Esophagus squamous epithelium (tissue), 5 donors: ENCODE measurements around the gene P2RY13. TPM values are rescaled to one million over a fixed set of nuclear protein-coding genes. Genes with fewer than 3 reads are reported as not detected.

Source experiments
- DNase-seq: peaks from one replicate; lab custom pipeline; 2025; lab: John Stamatoyannopoulos, UW
- H3K27ac ChIP-seq, 4 donors: fragments of 200-600 bp; sonication (generic); one replicate each; pipeline ENCODE4 v1.5.1; 2016 to 2019; ENCODE audit warnings: mild to moderate bottlenecking in 1 of 4
- H3K27me3 ChIP-seq, 4 donors: fragments of 200-600 bp; sonication (generic); 1 replicate in 3 of 4; 2 replicates in 1 of 4; pipeline versions ENCODE4 v1.5.1 to v1.6.0; 2017 to 2021; ENCODE audit warnings: antibody characterized with exemption in 1 of 4
- H3K36me3 ChIP-seq, 3 donors: fragments of 200-600 bp; sonication (generic); one replicate each; pipeline ENCODE4 v1.5.1; 2016 to 2019
- H3K4me1 ChIP-seq, 3 donors: fragments of 200-600 bp; sonication (generic); one replicate each; pipeline ENCODE4 v1.5.1; 2017 to 2019
- H3K4me3 ChIP-seq, 4 donors: fragments of 200-600 bp; sonication (generic); 1 replicate in 3 of 4; 2 replicates in 1 of 4; pipeline ENCODE4 v1.5.1; 2016 to 2019; ENCODE audit warnings: mild to moderate bottlenecking in 2 of 4, moderate library complexity in 1 of 4
- H3K9me3 ChIP-seq, 3 donors: fragments of 200-600 bp; sonication (generic); one replicate each; pipeline ENCODE4 v1.5.1; 2016 to 2019
- POLR2A ChIP-seq, 4 donors: fragments of 450-650 bp; IDR thresholded peaks; one replicate each; pipeline ENCODE4 v1.6.1; 2017; ENCODE audit warnings: antibody characterized with exemption in 4 of 4, mild to moderate bottlenecking in 4 of 4, moderate library complexity in 3 of 4
- WGBS, 2 donors: methylation state at CpG; one replicate each; pipeline ENCODE4 v1.1.5; 2018; 5-methylcytosine and 5-hydroxymethylcytosine counted together
- intact Hi-C: fragments of 100-400 bp; cut with DNase I; formaldehyde crosslinking; loops from one replicate; pipeline ENCODE4 v1.15.0; 2022
- total RNA-seq, 4 donors: library from RNA; depleted of rRNA; stranded (reverse); fragments of >200 nt; gene quantifications; one replicate each; pipeline ENCODE4 v1.1.0, GENCODE V29; 2016
- TF ChIP-seq, protein P1 (sequence below), 6 experiments: fragments of 450-650 bp in 4 of 6; fragments of 200-600 bp in 2 of 6; sonication (generic) in 2 of 6; IDR thresholded peaks; one replicate each; pipeline ENCODE4 v1.5.1; 2016 to 2019; ENCODE audit warnings: antibody characterized with exemption in 6 of 6, mild to moderate bottlenecking in 4 of 6, moderate library complexity in 4 of 6
- donor health status: DM: yes; HTN: yes; CAD: no.

Gene P2RY13
- total RNA-seq, 4 donors from 2014 or later = 0.18 to 3.1 (median 1.2) TPM; not detected in 1

GRCh38 chr3:151318313-151318712 is 11.0 kb downstream of the P2RY13 start:
- H3K4me3 ChIP-seq = no peak overlapping the region
- H3K4me1 ChIP-seq = peaks cover 24 to 67% (median 24%) of the 10 kb centered on the region in 3 donors
- TF ChIP-seq, protein P1, sequence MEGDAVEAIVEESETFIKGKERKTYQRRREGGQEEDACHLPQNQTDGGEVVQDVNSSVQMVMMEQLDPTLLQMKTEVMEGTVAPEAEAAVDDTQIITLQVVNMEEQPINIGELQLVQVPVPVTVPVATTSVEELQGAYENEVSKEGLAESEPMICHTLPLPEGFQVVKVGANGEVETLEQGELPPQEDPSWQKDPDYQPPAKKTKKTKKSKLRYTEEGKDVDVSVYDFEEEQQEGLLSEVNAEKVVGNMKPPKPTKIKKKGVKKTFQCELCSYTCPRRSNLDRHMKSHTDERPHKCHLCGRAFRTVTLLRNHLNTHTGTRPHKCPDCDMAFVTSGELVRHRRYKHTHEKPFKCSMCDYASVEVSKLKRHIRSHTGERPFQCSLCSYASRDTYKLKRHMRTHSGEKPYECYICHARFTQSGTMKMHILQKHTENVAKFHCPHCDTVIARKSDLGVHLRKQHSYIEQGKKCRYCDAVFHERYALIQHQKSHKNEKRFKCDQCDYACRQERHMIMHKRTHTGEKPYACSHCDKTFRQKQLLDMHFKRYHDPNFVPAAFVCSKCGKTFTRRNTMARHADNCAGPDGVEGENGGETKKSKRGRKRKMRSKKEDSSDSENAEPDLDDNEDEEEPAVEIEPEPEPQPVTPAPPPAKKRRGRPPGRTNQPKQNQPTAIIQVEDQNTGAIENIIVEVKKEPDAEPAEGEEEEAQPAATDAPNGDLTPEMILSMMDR (IDR thresholded peaks at IDR 0.05) = no peak
- no peak for TF ChIP-seq POLR2A (IDR thresholded peaks at IDR 0.05)
- no peaks in the 10 kb centered on the region for H3K9me3 ChIP-seq
- H3K27me3 ChIP-seq = no peaks in the 10 kb centered on the region
- intact Hi-C loops = no loop called here
- no peak for DNase-seq
- H3K36me3 ChIP-seq = no peaks in the 10 kb centered on the region
- peak overlapping the region in 3 of 4 donors; percentile 82 to 92 (median 92) for H3K27ac ChIP-seq

DNA sequence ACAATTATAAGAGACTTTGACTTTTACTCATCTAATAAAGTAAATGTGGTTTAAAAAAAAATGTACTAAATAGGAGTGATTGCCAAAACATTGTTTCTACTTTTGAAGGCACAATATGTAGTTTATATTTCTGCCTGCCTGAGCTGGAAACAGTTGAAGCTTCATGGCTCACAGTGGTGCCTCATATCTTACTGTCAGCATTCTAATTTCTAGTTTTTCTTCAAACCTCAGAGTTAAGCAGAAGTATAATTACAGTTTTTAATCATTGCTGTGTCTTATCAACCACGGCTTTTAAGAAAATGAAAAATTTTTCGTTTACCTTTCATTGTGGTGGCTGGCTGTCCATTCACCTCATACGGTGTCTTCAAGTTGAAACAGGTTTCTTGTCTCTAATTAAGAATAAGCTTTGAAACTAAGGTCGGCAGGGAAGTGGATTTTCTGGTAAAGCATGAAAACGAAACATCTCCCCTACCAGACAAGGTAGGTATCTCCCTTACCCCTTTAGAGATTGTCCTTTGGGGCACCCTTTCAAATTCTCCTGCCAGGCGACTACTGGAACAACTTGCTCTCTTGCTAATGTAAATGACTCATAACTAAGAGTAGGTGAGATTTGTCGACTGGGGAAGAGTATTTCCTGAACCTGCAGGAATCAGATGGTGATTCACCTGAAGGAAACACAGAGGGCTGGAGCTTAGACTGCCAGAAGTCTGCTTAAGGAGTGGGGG is 12.9 kb downstream of the P2RY13 start, which contains the start of gene GPR87:
Gene GPR87, minus strand, starts transcription at position 554 of the 725 bp plus-strand sequence. CDS start 16,720 bp downstream, outside the sequence.
- TF ChIP-seq POLR2A (IDR thresholded peaks at IDR 0.05) = peak in 1 of 4 donors; percentile 45
- TF ChIP-seq, protein P1 (IDR thresholded peaks at IDR 0.05) = no peak
- no peaks in the 10 kb centered on the region for H3K36me3 ChIP-seq
- peak within 1 kb of the TSS; percentile 37 to 56 (median 52) for H3K4me3 ChIP-seq
- DNase-seq = no peak
- intact Hi-C loops = no loop called here
- no peaks in the 10 kb centered on the region for H3K27me3 ChIP-seq
- H3K27ac ChIP-seq = peak within 1 kb of the TSS; percentile 59 to 92 (median 87)
- no peaks in the 10 kb centered on the region for H3K9me3 ChIP-seq
- 31 to 34% methylated on average over 7 of the region's 7 CpGs for WGBS, 2 donors
- peaks cover 24 to 79% (median 28%) of the 10 kb centered on the region in 3 donors for H3K4me1 ChIP-seq

DNA sequence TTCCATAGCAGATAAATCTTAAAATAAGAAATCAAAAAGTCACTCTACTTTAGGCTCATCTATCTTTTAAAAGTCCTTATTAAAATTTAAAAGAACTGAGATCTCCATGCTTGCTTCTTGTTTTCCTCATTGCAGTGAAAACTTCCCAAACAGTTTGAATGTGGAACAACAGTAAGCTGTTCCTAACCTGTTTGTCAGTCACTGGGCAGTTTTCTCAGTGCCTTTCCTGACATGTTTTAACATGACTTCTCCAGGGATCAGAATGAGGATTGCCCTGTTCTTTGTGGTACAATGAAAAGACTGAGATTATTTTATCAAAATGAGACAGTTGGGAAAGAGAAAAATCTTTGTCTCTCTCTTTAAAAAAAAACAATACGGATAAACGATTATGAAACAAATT is 13.5 kb downstream of the P2RY13 start:
- H3K9me3 ChIP-seq = no peaks in the 10 kb centered on the region
- intact Hi-C loops = no loop called here
- H3K4me3 ChIP-seq = peak overlapping the region; percentile 37 to 56 (median 52)
- peak overlapping the region; percentile 59 to 92 (median 87) for H3K27ac ChIP-seq
- H3K27me3 ChIP-seq = no peaks in the 10 kb centered on the region
- 37 to 54% methylated on average over 2 of the region's 2 CpGs for WGBS, 2 donors
- TF ChIP-seq, protein P1 (IDR thresholded peaks at IDR 0.05) = no peak
- TF ChIP-seq POLR2A (IDR thresholded peaks at IDR 0.05) = no peak
- H3K4me1 ChIP-seq = peaks cover 19 to 75% (median 23%) of the 10 kb centered on the region in 3 donors
- H3K36me3 ChIP-seq = no peaks in the 10 kb centered on the region
- no peak for DNase-seq

GRCh38 chr3:151315136-151315535 is 14.2 kb downstream of the P2RY13 start:
- no peaks in the 10 kb centered on the region for H3K27me3 ChIP-seq
- TF ChIP-seq, protein P1 (IDR thresholded peaks at IDR 0.05) = no peak
- no peak for TF ChIP-seq POLR2A (IDR thresholded peaks at IDR 0.05)
- no peaks in the 10 kb centered on the region for H3K36me3 ChIP-seq
- H3K4me3 ChIP-seq = peak overlapping the region; percentile 37 to 56 (median 52)
- intact Hi-C loops = no loop called here
- DNase-seq = no peak
- peaks cover 16 to 75% (median 20%) of the 10 kb centered on the region in 3 donors for H3K4me1 ChIP-seq
- H3K9me3 ChIP-seq = no peaks in the 10 kb centered on the region
- WGBS, 2 donors = 43 to 69% methylated on average over 2 of the region's 2 CpGs
- H3K27ac ChIP-seq = peak overlapping the region; percentile 22 to 92 (median 87)

GRCh38 chr3:151314593-151314992 is 14.8 kb downstream of the P2RY13 start:
- WGBS, 2 donors = 37 to 56% methylated on average over 5 of the region's 5 CpGs
- H3K27me3 ChIP-seq = no peaks in the 10 kb centered on the region
- H3K4me1 ChIP-seq = peaks cover 13 to 75% (median 16%) of the 10 kb centered on the region in 3 donors
- peak overlapping the region; percentile 37 to 56 (median 52) for H3K4me3 ChIP-seq
- TF ChIP-seq POLR2A (IDR thresholded peaks at IDR 0.05) = no peak
- TF ChIP-seq, protein P1 (IDR thresholded peaks at IDR 0.05) = no peak
- DNase-seq = no peak
- peaks cover 0 to 3% (median 0%) of the 10 kb centered on the region in 3 donors for H3K36me3 ChIP-seq
- H3K27ac ChIP-seq = peak overlapping the region; percentile 22 to 92 (median 87)
- intact Hi-C loops = no loop called here
- no peaks in the 10 kb centered on the region for H3K9me3 ChIP-seq
